Loucy (cell line): ENCODE measurements around the gene HNRNPK.

ENCODE experiments used
- EZH2phosphoT487 ChIP-seq: fragments of 200-600 bp; IDR thresholded peaks from 2 replicates; pipeline ENCODE4 v1.6.1; 2018; ENCODE audit warnings: antibody characterized with exemption, mild to moderate bottlenecking, moderate library complexity, borderline replicate concordance
- TF ChIP-seq, protein P1 (sequence below): fragments of 200-600 bp; sonication (generic); conservative IDR thresholded peaks from 2 replicates; pipeline ENCODE4 v1.5.1; 2014; ENCODE audit warnings: mild to moderate bottlenecking, antibody characterized with exemption, low read length

GRCh38 chr9:84003246-84003645 lies 23.2 kb upstream of the HNRNPK start:
- TF ChIP-seq, protein P1, sequence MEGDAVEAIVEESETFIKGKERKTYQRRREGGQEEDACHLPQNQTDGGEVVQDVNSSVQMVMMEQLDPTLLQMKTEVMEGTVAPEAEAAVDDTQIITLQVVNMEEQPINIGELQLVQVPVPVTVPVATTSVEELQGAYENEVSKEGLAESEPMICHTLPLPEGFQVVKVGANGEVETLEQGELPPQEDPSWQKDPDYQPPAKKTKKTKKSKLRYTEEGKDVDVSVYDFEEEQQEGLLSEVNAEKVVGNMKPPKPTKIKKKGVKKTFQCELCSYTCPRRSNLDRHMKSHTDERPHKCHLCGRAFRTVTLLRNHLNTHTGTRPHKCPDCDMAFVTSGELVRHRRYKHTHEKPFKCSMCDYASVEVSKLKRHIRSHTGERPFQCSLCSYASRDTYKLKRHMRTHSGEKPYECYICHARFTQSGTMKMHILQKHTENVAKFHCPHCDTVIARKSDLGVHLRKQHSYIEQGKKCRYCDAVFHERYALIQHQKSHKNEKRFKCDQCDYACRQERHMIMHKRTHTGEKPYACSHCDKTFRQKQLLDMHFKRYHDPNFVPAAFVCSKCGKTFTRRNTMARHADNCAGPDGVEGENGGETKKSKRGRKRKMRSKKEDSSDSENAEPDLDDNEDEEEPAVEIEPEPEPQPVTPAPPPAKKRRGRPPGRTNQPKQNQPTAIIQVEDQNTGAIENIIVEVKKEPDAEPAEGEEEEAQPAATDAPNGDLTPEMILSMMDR, result no peak
- no peak for TF ChIP-seq EZH2phosphoT487
